NB4 (cell line): Measurements from ENCODE around the gene HCFC2.

Experiments
- MYC ChIP-seq: IDR thresholded peaks from 2 replicates; pipeline ENCODE4 v1.6.1; 2011; ENCODE audit warnings: low read depth, low read length
- TF ChIP-seq, protein P1 (sequence below): IDR thresholded peaks from one replicate; pipeline ENCODE4 v1.5.1; 2012; ENCODE audit warnings: low read depth, low read length

DNA sequence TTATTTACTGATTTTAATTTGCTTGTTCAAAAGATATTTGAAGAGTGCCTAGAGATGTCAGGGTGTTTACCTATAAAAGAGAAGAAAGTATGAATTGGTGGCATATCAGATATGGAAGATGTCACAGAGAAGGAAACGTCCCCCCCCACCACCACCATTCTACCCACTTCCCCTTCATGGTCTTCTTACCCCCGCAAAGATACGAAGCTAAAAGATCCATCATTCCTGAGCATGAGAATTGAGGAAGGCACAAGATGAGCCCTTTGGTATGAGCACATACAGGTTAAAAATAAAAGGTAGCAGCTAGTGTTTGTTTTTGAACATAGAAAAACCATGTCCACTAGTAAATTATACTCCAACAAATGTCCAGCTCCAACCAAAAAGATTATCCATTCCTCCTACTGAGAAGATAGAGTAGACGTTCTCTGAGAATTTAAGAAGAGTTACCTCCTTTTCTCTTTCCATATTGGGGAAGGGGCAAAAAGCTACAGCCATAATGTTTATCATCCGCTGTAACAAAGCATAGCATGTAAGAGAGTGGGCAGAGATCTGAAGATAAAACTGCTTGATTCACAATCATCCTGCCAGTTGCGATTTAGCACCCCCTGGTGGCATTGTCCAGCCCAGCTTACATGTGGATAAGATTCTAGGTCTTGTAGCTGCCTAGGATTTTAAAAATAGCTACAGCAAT, 44.6 kb downstream of the HCFC2 start:
- TF ChIP-seq, protein P1, sequence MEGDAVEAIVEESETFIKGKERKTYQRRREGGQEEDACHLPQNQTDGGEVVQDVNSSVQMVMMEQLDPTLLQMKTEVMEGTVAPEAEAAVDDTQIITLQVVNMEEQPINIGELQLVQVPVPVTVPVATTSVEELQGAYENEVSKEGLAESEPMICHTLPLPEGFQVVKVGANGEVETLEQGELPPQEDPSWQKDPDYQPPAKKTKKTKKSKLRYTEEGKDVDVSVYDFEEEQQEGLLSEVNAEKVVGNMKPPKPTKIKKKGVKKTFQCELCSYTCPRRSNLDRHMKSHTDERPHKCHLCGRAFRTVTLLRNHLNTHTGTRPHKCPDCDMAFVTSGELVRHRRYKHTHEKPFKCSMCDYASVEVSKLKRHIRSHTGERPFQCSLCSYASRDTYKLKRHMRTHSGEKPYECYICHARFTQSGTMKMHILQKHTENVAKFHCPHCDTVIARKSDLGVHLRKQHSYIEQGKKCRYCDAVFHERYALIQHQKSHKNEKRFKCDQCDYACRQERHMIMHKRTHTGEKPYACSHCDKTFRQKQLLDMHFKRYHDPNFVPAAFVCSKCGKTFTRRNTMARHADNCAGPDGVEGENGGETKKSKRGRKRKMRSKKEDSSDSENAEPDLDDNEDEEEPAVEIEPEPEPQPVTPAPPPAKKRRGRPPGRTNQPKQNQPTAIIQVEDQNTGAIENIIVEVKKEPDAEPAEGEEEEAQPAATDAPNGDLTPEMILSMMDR = peak; percentile 99
- peak; percentile 54 for TF ChIP-seq MYC
